D721Med (cell line): ENCODE results near the gene TBC1D7.

Source experiments
- DNase-seq: peaks from one replicate; pipeline ENCODE4 v3.0.0; 2011; ENCODE audit warnings: low spot score; ENCODE audit not compliant: insufficient read length
- FAIRE-seq: peaks from 2 replicates; lab custom pipeline; 2011; peaks lifted over from hg19 to GRCh38; lab: Jason Lieb, UNC
- CTCF ChIP-seq: IDR thresholded peaks from 2 replicates; pipeline ENCODE4 v1.5.1; 2012; ENCODE audit warnings: mild to moderate bottlenecking, control low read depth; ENCODE audit not compliant: insufficient read depth; ENCODE audit errors: missing control alignments

TBC1D7 gene

GRCh38 chr6:13300643-13301590, 27.4 kb downstream of the TBC1D7 start:
- no peak for DNase-seq
- no peak for TF ChIP-seq CTCF
- no peak for FAIRE-seq

GRCh38 chr6:13299918-13300317, 28.4 kb downstream of the TBC1D7 start:
- DNase-seq, result no peak
- no peak for TF ChIP-seq CTCF
- FAIRE-seq, result no peak

- FAIRE-seq, result no peak
- TF ChIP-seq CTCF, result no peak
These were observed 28.9 kb downstream of the TBC1D7 start for GRCh38 chr6:13299403-13299821.

GRCh38 chr6:13298446-13298845, 29.9 kb downstream of the TBC1D7 start:
- DNase-seq, result no peak
- no peak for TF ChIP-seq CTCF
- no peak for FAIRE-seq

More at GRCh38 chr6:13299403-13299821, 28.9 kb downstream of the TBC1D7 start:
- DNase-seq, result no peak

GRCh38 chr6:13297391-13297790, 30.9 kb downstream of the TBC1D7 start:
- DNase-seq (no peak), FAIRE-seq (no peak)
- no peak for TF ChIP-seq CTCF

- DNase-seq (no peak), FAIRE-seq (no peak)
- TF ChIP-seq CTCF, result no peak
These were observed 31.8 kb downstream of the TBC1D7 start for GRCh38 chr6:13296536-13296997.

GRCh38 chr6:13295576-13295975, 32.8 kb downstream of the TBC1D7 start:
- TF ChIP-seq CTCF, result no peak
- no peak for FAIRE-seq
- DNase-seq, result no peak
